GF-D8 (cell line): ENCODE data around the gene BHLHE41.

Experiments used
- DNase-seq: peaks from one replicate; lab custom pipeline; 2025; lab: John Stamatoyannopoulos, UW

BHLHE41 gene

GRCh38 chr12:26124446-26125399, at the start of gene BHLHE41:
Gene BHLHE41, minus strand, starts transcription at chr12:26125037. Its CDS starts 258 bp downstream, at chr12:26124779.
- peak; percentile 10 for DNase-seq

GRCh38 chr12:26172946-26173552, 48.2 kb upstream of the BHLHE41 start:
- no peak for DNase-seq

GRCh38 chr12:26172539-26172938, 47.7 kb upstream of the BHLHE41 start:
- DNase-seq, result no peak

- no peak for DNase-seq
Observed at GRCh38 chr12:26172013-26172412, 47.2 kb upstream of the BHLHE41 start.

GRCh38 chr12:26164118-26164517, 39.3 kb upstream of the BHLHE41 start:
- DNase-seq, result no peak

GRCh38 chr12:26162905-26163304, 38.1 kb upstream of the BHLHE41 start:
- no peak for DNase-seq

GRCh38 chr12:26162174-26162573, 37.3 kb upstream of the BHLHE41 start:
- no peak for DNase-seq

GRCh38 chr12:26158078-26158764, 33.4 kb upstream of the BHLHE41 start:
- DNase-seq, result no peak

GRCh38 chr12:26157001-26157400, 32.2 kb upstream of the BHLHE41 start:
- no peak for DNase-seq

- DNase-seq, result no peak
Observed at GRCh38 chr12:26156201-26156871, 31.5 kb upstream of the BHLHE41 start.

GRCh38 chr12:26153421-26154154, 28.8 kb upstream of the BHLHE41 start:
- no peak for DNase-seq

- no peak for DNase-seq
Observed at GRCh38 chr12:26152507-26153102, 27.8 kb upstream of the BHLHE41 start.

GRCh38 chr12:26150736-26151450, 26.1 kb upstream of the BHLHE41 start:
- no peak for DNase-seq

- no peak for DNase-seq
Observed at GRCh38 chr12:26149968-26150500, 25.2 kb upstream of the BHLHE41 start.

- no peak for DNase-seq
Observed at GRCh38 chr12:26148291-26148690, 23.5 kb upstream of the BHLHE41 start.

GRCh38 chr12:26143291-26143690, 18.5 kb upstream of the BHLHE41 start:
- no peak for DNase-seq

GRCh38 chr12:26138860-26139259, 14.0 kb upstream of the BHLHE41 start:
- DNase-seq, result no peak

- no peak for DNase-seq
Observed at GRCh38 chr12:26136688-26137087, 11.9 kb upstream of the BHLHE41 start.

- DNase-seq, result no peak
Observed at GRCh38 chr12:26135571-26135970, 10.7 kb upstream of the BHLHE41 start.

- DNase-seq, result no peak
Observed at GRCh38 chr12:26135010-26135420, 10.2 kb upstream of the BHLHE41 start.
